NOMO-1 treated with dmso at 0.1 percent for 144 hours (cell line): ENCODE results near the gene PLEKHG1.

Experiments
- DNase-seq: peaks from one replicate; lab custom pipeline; 2025; ENCODE audit not compliant: unreplicated experiment; lab: John Stamatoyannopoulos, UW

The PLEKHG1 gene

GRCh38 chr6:150599199-150600009 is at the start of gene PLEKHG1:
TSS of gene PLEKHG1 (plus strand) at chr6:150599885. CDS start at chr6:150733682, 133,797 bp downstream.
- peak; percentile 68 for DNase-seq

DNA sequence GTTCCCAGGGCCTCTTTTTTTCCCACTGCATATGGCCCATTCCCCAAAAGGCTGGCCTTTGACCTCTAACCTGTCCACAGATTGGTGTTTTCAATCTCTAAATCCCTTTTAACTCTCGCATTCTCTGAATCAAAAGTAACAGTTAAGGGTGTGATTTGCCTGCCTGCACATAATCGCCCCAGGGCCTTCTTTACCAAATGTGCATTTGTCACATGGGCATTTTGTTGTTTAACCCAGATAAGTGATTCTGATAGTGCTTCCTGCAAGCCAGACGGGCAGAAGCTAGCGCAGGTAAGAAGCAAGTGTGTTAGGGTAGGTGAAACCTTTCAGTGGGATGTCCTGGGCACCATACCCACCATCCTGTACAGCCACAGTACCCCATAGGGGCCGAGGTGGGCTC is 49.4 kb upstream of the PLEKHG1 start:
- no peak for DNase-seq

DNA sequence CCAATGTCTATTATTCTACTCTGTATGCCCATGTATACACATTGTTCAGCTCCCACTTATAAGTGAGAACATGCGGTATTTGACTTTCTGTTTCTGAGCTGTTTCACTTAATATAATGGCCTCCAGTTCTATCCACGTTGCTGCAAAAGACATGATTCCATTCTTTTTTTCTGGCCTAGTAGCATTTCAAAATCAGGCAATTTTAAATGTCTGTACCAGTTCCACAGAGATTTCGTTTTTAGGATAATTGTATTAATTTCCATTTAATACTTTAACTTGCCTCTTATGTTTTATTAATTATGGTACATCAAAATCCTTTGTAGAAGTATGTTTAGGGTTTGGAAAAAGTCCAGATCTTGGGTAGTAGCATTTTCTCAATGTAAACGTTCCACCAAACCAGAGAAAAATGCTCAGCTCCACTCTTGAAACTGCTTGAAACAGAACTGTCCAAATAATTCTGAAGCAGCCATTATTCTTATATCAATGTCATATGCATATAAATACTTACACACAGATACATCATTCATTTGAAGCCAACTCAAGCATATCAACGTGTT is 42.6 kb upstream of the PLEKHG1 start:
- no peak for DNase-seq

DNA sequence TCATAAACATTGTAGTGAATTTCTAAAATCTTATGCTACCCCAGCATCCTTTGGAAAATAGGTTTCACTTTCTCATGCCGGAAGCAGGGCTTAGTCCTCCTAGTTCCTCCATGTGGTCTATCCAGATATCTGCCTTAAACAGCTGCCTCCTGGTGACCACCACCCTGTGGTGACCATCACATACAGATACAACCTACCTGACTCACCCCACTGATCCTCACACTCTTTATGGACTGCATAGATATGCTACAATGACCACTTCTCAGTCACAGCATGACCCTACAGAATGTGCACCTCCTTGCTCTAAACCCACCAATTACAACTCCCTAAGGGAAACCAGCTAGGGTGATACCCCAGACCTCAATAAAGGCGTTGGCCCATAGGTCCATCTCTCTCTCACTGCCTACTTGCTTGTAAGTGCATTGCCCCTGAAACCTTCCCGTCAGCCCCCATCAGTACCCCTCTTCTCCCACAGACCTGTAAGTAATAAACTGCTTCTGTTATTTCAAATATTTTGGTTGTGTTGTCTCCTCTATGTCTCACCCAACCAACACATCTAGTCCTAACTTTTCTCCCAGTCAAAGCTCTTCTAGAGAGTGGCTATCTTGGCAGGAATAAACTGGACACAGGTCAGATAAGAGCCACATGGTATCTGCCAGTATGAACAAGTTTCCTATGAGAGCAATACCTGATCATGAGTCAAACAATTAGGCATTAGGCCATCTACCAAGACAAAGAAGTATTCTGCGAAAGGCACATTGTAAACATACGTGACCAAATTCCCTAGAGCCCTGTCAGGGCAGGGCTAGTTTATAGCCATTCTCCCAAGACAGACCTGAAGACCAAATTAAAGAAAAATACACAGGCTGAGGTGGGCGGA is 39.4 kb upstream of the PLEKHG1 start:
- DNase-seq = no peak

- DNase-seq = no peak
Measured at GRCh38 chr6:150560884-150561219, 38.8 kb upstream of the PLEKHG1 start.

DNA sequence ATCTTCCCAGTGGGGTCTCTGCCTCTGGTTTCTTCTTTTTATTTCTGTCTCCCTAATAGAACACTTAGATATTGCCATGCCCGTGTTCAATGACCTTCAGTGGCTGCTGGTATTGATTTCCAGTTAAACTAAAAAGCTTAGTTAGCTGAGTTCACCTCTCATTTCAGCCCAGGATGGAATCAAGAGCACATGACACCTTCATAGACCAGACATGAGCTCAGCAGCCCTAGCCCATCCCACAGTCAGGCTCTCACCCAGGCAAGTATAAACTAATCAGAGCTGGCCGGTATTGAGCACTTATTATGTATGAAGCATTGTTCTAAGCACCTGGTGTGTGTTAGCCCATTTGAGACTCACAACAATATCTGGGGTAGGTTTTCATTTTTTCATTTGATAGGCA is 33.7 kb upstream of the PLEKHG1 start:
- no peak for DNase-seq

DNA sequence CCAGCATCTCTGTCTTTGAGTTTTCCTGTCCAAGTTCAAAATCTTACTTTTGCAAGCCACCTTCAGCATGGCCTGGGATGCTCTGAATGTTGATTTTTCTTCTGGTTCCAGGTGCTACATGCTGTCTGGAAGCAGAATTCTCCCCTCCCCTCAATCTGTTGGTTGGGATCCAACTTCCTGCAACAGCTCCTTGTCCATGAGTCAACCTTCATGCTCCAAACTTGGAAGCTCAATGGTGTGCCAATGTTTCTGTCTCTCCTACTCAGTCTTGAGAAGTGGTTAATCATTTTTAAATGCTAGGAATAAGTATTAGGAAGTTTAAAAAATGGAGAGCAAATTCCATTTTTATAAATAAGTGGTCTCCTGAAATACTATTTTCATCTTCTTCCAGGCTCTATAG is 33.2 kb upstream of the PLEKHG1 start:
- DNase-seq = no peak

DNA sequence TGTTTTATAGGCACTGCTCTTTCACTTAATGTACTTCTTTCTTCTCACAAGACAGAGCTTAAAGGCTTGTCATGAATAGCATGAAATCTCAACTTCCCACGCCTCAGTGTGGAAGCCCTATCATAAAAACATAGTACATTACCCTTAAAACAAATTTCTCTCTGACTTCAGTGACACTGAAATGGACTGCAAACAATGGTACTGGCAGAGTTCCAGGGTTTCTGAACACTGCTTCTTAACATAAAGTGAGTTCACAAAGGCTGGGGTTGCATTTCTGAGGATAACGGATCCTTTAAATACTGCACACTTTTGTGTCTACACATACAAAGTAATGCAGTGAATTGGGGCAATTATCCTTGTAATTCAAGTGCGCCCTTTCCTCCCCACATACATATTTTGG is 32.3 kb upstream of the PLEKHG1 start:
- no peak for DNase-seq

DNA sequence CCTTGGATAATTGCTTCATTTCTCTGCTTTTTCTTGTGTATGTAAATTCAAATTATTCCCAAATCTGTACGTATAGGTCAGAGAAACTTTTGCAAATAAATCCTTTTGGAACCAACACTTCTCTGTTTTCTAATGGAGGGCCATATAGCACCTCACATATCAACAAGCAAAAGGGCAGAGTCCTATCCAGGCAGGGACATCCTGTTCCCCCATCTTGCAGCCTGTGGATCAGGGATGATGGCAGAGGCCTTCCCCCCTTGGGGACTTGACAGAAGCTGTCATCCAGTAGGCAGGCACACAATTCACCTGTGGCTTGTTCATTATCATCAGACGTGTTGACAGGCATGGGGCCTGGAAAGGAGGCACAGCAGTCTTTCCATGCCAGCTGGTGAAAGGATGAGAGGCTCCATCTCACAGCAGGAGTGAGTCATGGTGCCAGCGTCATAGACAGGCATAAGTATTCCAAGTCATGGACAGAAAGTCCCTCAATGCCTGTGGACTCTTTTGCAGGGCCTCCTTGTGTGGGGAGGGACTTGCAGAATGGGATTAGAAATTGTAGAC is 31.8 kb upstream of the PLEKHG1 start:
- no peak for DNase-seq

GRCh38 chr6:150568560-150568959 is 31.1 kb upstream of the PLEKHG1 start:
- DNase-seq = no peak

- DNase-seq = no peak
Measured at GRCh38 chr6:150569161-150569560, 30.5 kb upstream of the PLEKHG1 start.

GRCh38 chr6:150573041-150573681 is 26.5 kb upstream of the PLEKHG1 start:
- no peak for DNase-seq

GRCh38 chr6:150575836-150576235 is 23.8 kb upstream of the PLEKHG1 start:
- no peak for DNase-seq

DNA sequence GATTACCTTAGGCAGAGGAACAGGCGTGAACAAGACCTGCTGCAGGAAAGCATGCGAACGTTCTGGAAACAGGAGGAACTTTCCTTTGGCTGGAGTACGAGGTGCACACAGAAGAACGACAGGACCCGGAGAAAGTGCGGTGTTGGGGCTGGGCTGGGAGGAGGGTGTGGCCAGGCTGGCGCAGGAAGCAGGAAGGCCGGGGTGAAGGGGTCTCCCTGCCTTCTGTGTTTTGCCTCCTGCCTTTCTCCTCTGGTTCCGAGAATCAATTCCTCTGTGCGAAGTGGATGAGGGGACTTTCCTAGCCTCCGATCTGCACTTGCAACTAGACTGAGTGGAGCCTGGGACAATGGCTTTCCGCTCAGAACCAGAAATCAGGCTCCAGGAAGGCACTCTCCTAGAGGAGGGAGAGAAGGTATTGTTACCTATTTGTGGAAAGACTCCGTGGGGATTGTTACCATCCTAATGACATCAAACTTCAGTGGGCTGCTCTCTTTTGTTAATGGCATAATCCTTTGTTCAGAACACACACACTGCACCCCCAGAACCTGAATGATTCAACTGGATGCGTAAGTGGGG is 22.9 kb upstream of the PLEKHG1 start:
- no peak for DNase-seq

GRCh38 chr6:150579611-150580010 is 20.1 kb upstream of the PLEKHG1 start:
- no peak for DNase-seq

GRCh38 chr6:150580489-150580888 is 19.2 kb upstream of the PLEKHG1 start:
- DNase-seq = no peak

GRCh38 chr6:150584065-150584464 is 15.6 kb upstream of the PLEKHG1 start:
- no peak for DNase-seq

GRCh38 chr6:150584596-150584995 is 15.1 kb upstream of the PLEKHG1 start:
- no peak for DNase-seq

DNA sequence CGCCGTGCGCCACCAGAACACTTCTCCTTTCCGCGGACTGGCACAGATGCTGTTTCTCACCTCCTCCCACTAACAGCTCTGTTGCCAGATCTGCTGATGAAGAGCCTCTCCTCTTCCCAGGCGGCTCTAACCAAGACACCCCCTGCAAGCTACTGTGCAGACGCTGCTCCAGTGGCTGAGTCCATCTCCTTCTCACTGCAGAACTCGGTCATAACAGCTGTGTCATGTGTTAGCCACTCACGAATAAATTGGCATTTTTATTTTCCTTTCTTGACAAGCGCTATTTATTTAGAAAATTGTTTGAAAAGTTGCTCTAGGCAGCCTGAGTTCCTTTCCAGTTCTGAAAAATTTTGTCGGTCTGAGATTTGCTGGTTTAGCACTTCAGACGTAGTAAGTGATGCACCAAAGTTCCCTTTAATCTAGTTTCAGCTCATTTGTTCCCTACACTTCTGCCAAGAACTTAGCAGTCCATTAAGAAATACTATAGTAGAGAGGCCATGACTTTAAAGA is 12.8 kb upstream of the PLEKHG1 start:
- DNase-seq = no peak

DNA sequence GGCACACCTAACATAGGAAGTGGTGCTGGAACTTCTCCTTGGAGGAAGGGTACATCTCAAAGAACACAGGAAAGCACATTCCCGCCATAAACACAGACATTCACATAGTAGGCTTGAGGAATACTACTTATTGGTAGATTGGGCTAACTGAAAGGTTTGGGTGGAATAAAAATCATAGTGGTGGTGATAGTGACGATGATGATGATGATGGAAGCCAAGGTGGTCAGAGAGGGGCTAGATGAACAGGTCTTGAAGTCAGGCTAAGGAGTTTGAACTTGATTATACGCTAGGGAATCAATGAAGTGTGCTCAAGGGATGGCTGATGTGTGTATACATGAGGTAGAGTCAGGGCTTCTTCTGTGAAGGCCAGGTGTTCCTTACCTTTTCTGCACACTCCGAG is 12.0 kb upstream of the PLEKHG1 start:
- DNase-seq = no peak
